NCI-H146 (cell line): Measurements from ENCODE around the gene CHMP4B.

Source experiments
- DNase-seq: peaks from one replicate; lab custom pipeline; 2025; lab: John Stamatoyannopoulos, UW

Gene CHMP4B

GRCh38 chr20:33864324-33864963 is 53.3 kb downstream of the CHMP4B start:
- DNase-seq = no peak

GRCh38 chr20:33865761-33866370 is 54.7 kb downstream of the CHMP4B start:
- no peak for DNase-seq

GRCh38 chr20:33866398-33867100 is 55.4 kb downstream of the CHMP4B start:
- DNase-seq = no peak

- no peak for DNase-seq
Measured at GRCh38 chr20:33868042-33868441, 56.9 kb downstream of the CHMP4B start.

- no peak for DNase-seq
Measured at GRCh38 chr20:33868595-33868994, 57.4 kb downstream of the CHMP4B start.

GRCh38 chr20:33869283-33869682 is 58.1 kb downstream of the CHMP4B start:
- no peak for DNase-seq

GRCh38 chr20:33871362-33871761 is 60.2 kb downstream of the CHMP4B start:
- DNase-seq = no peak

- no peak for DNase-seq
Measured at GRCh38 chr20:33874129-33874528, 63.0 kb downstream of the CHMP4B start.

GRCh38 chr20:33875055-33875454 is 63.9 kb downstream of the CHMP4B start:
- no peak for DNase-seq

GRCh38 chr20:33875534-33876026 is 64.4 kb downstream of the CHMP4B start:
- DNase-seq = no peak

GRCh38 chr20:33878583-33878982 is 67.4 kb downstream of the CHMP4B start:
- DNase-seq = no peak

GRCh38 chr20:33880396-33880795 is 69.2 kb downstream of the CHMP4B start:
- DNase-seq = no peak

- no peak for DNase-seq
Measured at GRCh38 chr20:33881989-33882388, 70.8 kb downstream of the CHMP4B start.

- DNase-seq = no peak
Measured at GRCh38 chr20:33882481-33882880, 71.3 kb downstream of the CHMP4B start.

GRCh38 chr20:33883164-33883563 is 72.0 kb downstream of the CHMP4B start:
- no peak for DNase-seq

- DNase-seq = no peak
Measured at GRCh38 chr20:33884633-33885032, 73.5 kb downstream of the CHMP4B start.

GRCh38 chr20:33889312-33889711 is 78.2 kb downstream of the CHMP4B start:
- no peak for DNase-seq

- no peak for DNase-seq
Measured at GRCh38 chr20:33890557-33890956, 79.4 kb downstream of the CHMP4B start.

GRCh38 chr20:33893314-33893713 is 82.2 kb downstream of the CHMP4B start:
- no peak for DNase-seq

GRCh38 chr20:33894798-33895197 is 83.7 kb downstream of the CHMP4B start:
- DNase-seq = no peak

- DNase-seq = no peak
Measured at GRCh38 chr20:33896509-33896908, 85.4 kb downstream of the CHMP4B start.

GRCh38 chr20:33897313-33897912 is 86.3 kb downstream of the CHMP4B start:
- DNase-seq = no peak

GRCh38 chr20:33899106-33899505 is 88.0 kb downstream of the CHMP4B start:
- no peak for DNase-seq
